SIG-M5 (cell line): Measurements from ENCODE around the gene MEAF6.

Experiments used
- DNase-seq: peaks from one replicate; lab custom pipeline; 2025; lab: John Stamatoyannopoulos, UW

The MEAF6 gene

DNA sequence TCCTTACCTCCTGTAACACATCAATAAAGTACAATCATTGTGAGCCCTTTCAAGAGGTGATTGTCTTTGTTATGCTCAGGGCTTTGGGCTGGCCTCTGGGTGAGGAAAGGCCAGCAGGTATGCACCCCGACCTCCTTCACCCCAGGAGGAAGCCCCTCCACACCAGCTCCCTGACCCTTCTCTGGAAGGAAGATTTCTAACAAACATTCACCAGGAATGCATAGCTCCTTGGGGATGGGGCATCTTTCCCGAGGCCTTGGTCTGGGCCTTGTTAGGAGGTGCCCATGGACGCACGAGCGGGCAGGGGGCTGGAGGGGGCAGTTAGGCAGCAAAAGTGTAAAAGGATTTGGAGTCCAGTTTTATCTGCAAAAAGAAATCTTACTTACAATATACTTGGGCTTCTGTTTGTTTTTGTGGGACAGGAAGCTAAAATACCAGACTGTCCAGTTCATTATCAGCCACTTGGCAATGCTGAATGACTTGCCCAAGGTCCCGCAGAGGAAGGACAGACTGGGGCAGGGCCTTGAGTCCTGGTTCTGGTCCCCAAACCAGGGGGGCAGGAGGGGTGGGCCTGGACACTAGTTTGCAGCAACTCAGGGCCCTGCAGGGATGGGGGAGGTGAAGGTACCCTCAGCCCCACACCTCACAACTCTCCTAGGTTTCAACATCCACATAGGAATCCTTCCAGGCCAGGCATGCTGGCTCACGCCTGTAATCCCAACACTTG, 30.1 kb downstream of the MEAF6 start:
- DNase-seq, result no peak

DNA sequence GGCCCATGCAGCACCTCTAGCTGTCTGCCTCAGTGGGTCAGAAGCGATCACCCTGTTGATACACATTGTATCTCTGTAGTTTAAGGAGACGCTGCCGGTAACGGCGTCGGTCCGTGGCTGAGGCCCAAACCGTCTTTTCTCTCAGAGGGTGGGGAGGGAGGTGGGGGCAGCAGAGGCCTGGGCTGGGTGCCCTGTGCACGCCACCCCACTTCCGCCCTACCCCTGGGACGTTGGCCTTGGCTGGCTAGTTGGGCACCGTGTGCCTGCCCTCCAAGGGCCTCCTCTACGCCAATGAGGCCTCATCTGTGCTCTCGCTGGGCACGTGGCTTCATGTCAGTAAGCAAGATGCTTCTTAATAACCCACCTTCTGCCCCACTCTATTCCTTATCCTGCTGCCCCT, 30.8 kb downstream of the MEAF6 start:
- DNase-seq, result no peak

DNA sequence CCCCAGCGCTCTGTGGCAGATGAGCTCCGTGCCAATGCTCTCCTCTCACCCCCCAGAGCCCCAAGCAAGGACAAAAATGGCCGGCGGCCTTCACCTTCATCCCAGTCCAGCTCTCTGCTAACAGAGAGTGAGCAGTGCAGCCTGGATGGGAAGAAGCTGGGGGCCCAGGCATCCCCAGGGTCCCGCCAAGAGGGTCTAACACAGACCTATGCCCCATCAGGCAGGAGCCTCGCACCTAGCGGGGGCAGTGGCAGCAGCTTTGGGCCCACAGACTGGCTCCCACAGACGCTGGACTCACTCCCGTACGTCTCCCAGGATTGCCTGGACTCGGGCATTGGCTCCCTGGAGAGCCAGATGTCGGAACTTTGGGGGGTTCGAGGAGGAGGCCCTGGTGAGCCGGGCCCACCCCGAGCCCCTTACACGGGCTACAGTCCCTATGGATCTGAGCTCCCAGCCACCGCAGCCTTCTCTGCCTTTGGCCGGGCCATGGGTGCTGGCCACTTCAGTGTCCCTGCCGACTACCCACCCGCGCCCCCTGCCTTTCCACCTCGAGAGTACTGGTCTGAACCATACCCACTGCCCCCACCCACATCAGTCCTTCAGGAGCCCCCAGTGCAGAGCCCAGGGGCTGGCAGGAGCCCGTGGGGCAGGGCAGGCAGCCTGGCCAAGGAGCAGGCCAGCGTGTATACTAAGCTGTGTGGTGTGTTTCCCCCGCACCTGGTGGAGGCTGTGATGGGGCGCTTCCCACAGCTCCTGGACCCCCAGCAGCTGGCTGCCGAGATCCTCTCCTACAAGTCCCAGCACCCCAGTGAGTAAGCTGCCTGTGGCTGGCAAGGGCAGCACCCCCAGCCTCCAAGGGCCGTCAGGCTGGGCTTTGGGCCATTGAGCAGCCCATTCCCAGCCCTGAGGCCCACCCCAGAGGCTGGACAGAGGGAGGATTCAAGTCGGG, 31.5 kb downstream of the MEAF6 start:
- no peak for DNase-seq

DNA sequence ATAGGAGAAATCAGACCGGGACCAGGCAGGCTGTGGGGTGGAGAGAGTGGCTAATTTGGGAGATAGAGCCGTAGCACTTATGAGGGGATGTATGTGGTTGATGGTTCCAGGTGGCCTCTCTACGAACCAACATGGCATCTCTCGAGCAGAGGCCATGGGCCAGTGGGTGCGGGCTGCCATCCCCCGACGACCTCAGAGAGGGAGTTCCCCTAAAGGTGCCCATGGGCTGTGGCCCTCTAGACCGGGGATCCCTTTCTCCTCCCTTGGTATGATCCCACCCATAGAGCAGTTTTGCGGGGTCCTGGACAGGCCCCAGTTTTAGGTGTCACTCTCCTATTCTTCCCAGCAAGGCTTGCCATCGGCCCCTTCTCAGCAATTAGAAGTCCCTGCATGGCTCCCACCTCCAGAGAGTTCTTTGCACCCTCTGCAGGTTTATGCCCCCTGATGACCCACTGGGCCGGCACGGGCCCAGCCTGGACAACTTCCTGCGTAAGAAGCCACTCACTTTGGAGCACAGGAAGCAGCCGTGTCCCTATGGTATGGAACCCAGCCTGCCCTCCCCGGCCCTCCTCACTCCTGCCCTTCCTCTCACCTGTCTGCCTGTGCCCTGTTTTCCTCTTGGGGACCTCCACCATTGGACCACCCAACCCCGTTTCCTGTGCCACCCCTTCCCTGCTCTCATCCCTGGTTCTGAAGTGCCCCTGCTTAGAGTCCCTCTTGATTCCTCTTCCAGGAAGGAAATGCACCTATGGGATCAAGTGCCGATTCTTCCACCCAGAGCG, 32.4 kb downstream of the MEAF6 start:
- DNase-seq, result no peak

DNA sequence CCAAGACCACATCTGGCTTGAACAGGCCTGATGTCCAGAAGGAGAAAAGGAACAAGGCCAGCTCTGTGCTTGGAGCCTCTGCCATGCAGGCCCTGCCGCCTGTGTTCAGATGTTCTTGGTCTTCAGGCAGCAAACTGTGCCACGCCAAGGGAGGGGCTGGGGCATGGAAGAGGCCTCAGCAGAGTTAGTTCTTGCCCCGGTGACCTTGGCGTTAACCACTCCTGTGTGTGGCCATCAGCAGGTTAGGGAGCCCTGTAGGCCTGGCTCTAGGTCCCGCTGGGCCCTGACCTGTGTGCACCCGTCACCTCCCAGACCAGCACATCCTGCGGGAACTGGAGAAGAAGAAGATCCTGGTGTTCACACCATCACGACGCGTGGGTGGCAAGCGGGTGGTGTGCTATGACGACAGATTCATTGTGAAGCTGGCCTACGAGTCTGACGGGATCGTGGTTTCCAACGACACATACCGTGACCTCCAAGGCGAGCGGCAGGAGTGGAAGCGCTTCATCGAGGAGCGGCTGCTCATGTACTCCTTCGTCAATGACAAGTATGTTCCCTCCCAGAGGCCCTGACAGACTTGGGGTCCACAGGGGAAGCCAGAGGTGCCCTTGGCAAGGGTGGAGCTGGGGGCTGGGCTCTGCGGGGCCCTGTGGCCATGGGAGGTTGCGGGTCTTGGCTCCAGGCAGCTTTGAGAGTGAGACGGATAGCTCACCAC, 33.1 kb downstream of the MEAF6 start:
- no peak for DNase-seq

DNA sequence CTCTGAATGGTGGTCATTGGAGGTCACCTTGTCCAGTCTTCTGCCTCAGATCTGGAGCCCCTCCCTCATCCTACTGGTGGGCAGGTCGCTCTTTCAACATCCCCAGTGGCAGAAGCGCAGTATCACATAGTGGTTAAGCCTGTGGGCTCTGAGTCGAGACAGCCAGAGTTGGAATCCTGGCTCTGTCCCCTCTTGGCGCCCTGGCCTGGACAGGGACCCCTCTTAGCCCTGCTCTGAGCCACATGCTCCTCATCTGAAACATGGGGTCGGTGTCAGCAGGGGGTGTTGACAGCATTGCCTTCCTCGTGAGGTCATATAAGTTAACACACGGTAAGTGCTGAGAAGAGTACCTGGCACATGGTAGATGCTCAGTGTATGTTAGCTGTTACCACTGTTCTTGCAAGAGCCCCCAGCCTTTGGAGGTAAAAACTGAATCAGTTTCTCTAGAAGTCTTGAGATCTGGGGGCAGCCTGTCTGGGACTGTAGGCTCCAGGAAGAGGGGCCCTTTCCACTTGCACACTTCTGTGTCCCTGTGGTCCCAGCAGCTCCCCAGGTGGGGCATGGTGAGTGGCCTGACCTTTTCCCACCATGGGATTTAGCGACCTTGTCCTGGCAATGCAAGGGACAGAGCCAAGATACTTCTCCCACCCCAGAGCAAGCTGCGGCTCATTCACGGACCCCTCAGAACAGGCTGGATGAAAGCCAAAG, 33.8 kb downstream of the MEAF6 start:
- DNase-seq, result no peak

DNA sequence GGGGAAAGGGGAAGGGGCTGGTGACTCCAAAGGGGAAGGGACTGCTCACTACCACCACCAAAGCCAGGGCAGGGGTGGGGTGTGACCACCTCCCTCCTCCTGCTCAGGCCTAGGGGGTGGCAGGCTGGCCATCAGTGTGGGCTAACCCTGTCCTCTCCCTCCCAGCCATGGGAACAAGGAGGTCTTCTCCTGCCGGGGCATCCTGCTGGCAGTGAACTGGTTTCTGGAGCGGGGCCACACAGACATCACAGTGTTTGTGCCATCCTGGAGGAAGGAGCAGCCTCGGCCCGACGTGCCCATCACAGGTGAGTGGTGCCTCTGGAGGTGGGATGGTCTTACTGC, 34.5 kb downstream of the MEAF6 start:
- DNase-seq, result no peak

DNA sequence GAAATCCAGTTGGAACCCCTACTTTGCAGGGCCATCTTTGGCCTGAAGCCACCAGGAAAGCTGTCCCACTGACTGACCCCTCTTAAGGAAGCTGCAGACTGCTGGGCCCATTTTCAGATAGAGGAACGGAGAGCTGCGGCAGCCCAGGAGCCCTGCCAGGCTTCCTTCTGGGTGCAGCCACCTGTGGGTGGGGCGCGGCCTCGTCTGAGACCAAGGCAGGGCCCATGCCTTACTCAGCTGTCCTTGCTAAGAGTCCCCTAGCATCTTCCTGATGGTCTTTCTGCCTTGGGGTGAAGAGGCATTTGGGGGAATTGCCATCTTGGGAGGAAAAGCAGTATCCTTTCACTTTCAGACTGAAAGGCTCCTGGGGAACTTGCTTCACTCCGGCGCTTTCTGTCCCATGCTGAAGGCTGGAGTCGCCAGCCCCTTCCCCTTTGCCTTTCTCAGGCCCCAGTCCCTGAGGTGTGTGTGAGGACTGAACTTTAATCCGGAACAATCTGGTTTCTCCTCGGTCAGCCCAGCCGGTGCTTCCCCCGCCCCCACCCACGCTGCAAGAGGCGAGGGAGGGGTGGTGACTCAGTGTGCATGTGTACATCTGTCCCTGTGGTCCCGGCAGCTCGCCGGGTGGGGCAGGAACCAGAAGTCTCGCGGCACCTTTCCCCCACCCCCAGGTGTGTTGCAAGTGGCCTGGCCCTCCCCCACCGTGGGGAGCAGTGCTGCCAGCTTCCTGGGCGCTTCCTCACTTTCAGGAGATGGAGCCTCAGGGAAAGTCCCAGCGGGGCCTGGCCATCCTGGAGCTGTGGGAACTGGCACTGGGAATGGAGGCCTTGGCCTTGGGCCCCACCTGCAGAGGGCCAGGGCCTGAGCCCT, 35.1 kb downstream of the MEAF6 start:
- DNase-seq, result no peak

DNA sequence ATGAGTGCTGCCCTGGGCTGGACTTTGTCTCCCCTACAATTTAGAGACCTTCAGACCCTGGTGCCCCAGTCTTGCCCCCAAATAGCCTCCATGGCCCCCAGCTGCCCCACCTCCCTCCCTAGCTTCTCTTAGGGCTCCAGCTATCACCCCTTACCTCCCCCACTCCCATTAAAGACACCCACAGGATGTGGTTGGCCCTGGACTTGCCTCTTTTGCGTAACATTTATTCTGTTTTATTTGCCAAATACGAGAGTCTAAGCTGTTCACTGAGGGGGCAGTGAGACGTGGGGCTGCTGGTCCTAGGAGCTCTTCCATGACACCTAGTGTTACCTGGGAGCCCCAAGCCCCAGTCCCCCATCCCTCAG, 35.7 kb downstream of the MEAF6 start:
- DNase-seq, result no peak

DNA sequence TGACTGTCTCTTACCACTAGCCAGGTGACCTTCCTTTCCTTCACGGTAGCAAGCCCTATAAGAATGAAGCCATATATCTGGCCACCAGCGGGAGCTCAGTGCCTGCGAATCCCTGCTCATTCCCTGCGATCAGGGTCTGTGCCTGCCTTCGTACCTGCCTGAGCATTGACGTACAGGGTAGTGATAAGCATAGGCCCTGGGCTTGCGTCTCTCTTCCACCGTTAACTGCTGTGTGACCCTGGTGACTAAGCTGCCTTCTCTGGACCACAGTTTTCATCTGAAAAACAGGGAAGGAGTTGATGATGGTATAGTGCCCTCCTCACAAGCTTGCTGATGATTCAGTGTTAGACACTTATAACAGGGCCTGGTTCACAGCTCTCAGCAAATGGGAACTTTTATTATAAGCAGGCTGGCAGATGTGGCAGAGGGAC, 36.1 kb downstream of the MEAF6 start:
- DNase-seq, result no peak

DNA sequence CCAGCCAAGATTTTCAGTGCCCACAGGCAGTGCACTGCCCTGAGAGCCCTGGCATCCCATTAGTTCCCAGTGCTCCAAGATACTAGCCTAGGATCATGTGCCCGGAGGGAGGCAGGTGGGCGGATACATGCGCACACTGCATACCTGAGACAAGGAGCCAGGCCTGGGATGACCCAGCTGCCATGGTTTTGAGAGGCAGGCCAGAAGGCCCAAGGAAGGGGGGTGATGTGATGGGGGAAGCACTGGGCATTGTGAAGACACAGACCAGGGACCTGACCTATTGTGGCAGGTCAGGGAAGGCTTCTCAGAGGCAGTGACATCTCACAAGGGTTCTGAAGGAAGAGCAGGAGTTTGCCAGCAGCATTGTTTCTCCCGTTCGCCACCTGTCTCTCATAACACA, 36.6 kb downstream of the MEAF6 start:
- DNase-seq, result no peak

DNA sequence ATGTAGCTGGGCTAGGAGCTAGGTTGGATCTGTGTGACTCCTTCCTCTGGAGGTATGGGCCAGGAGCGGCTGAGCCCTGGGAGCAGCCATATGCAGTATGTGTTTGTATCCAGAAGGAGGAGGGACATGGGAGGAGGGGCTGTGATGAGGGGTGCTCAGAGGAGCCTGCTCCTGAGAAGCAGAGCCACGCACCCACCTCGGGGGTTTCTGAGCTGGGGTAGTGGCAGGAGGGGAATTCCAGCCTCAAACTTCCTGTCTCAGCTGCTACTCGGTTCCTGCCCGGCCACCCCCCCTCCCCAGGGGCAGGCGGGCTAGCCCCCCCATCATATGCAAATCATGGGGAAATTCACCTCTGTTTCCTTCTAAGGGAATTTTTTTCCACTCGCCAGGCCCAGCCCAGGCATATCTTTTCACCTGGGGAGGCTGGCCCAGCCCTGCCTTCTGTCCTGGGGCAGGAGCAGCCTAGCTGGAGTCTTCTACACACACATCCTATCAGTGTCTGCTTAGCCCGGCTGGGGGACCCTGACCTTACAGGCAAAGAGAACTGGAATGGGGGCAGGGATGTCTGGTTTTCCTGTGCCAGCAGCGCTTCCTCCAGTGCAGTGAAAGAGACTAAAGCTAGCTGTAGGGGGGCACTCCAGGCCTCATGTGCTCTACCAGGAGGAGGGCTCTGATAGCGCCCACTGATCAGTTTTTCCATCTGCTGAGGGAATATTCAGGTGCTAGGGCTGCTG, 37.2 kb downstream of the MEAF6 start:
- no peak for DNase-seq

DNA sequence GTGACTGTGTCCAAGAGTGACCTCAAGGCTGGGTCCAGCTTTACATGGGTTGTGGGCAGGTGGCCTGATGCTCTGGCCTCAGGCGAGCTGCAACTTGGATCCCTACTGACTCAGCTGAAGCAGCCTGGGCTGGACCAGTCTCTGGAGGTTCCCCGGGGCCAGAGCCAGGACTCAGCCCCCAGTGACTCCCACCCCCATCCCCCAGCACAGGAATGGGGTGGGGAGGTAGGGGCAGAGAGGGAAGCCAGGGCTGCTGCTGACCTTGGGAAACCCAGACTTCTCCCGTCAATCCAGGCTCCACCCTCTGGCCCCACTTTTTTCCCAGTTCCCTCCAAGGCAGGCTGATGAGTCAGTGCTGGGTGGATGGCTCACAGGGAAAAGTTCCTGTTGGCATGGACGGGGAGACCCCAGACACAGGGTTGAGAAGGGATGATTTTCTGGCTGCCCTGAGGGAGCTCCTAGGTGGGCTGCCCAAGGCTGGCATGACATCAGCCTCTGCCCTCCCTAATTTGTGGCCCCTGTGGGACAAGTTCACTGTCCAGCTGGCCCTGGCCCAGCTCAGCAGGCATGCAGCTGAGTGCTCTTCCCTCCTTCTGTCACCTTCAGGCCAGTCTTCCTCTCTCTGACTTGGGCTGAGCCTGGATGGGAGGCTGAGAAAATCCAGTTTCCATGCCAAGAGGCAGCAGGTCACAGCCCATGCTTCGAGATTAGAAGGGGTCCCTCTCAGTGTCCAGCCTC, 37.9 kb downstream of the MEAF6 start:
- DNase-seq, result no peak

DNA sequence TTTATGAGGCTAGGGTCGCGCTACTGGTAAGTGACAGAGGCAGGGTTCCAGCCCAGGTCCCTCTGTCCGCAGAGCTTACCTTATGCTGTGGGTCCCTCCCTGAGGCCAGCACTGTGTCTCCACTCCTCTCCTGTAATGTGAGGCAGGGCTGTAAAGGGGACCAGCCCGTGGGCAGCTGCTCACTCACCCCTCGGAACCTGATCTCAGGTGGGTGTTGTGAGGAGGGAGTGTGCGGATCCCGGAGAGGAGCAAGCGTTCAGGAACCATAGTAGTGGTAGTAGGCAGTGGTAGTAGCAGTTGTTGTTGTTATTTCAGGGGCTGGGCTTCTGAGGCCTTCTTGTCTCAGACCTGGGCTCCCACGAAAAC, 38.5 kb downstream of the MEAF6 start:
- no peak for DNase-seq

DNA sequence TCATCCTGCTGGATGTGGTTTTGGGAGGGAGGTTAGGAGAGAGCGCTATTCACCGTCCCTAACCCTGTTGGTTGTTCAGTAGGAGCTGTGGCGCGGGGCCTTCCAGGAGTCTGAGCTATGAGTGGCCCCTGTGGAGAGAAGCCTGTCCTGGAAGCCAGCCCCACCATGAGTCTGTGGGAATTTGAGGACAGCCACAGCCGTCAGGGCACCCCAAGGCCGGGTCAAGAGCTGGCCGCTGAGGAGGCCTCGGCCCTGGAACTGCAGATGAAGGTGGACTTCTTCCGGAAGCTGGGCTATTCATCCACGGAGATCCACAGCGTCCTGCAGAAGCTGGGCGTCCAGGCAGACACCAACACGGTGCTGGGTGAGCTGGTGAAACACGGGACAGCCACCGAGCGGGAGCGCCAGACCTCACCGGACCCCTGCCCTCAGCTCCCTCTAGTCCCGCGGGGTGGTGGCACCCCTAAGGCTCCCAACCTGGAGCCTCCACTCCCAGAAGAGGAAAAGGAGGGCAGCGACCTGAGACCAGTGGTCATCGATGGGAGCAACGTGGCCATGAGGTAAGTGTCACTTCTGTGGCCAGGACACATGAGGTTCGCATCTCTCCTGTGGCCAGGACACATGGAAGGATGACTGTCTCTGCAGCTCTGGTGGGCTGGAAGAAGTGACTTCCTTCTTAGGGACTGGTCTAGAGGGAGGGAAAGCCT, 39.0 kb downstream of the MEAF6 start:
- DNase-seq, result no peak

DNA sequence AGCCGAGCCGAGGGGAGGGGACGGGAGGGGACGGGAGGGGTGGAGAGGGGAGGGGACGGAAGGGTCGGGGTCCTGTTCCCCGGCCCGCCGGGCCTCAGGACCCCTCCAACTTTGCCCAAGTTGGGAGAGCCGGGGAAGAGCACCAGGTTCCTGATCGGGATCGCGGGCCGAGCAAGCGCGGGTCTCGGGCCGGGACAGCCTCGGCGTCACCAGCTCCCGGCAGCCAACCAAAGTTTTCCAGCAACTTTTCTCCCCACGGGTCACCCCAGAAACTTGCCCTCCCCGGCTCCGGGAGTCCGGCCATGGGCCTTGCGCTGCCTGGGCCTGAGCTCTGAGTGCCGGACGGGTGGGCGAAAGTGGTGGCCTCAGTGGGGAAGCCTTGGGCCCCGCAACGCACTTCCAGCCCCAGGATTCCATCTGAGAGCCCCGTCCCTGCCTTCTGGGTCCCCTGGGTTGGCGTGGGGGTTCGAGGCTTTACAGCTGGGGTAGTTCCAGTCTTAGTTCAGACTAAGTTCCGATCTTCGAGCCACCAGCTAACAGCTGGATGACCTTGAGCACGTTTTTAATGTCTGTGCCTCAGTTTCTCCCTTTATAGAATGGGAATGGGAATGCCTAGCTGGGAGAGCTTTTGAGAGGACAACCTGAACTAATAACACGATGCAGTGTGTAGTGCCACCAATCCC, 39.7 kb downstream of the MEAF6 start:
- DNase-seq, result no peak

DNA sequence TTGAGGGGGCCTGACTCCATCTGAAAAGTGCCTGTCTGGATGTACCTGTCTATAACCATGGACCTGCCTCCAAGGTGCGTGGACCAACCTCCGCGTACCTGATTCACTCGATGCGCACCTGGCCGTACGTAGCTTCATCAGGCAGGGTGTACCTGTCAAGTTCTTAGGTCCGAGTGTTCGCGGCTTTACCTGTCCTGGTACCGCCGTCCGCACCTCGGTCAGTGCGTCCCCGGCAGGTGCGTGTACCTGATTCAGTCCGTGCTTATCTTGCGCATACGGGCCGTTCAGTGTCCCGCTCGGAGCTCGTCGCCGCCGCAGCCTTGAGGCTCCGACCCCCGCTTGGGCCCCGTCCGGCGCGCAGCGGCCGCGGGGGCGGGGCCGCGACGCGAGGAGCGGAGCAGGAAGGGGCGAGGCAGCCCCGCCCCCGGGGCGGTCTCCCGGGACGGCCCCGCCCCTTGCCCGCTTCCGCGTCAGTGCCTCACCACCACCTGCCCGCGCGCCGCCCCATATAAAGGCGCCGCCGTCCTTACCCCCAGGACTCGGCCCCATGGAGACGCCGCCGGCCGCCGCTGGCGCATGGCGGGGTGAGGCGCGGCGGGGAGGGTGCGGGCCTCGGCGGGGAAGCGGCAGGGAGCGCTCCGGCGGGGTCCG, 40.4 kb downstream of the MEAF6 start, which contains the start of gene ZC3H12A:
Gene ZC3H12A (plus strand): TSS at position 535 of the 651 bp plus-strand sequence. CDS start 917 bp downstream, outside the sequence.
- DNase-seq, result no peak
